GM12878 (cell line): ENCODE data around the gene TNFRSF6B. TPM values are rescaled to one million over a fixed set of nuclear protein-coding genes. Genes with fewer than 3 reads are reported as not detected.

ENCODE experiments used
- ATAC-seq: fragments of 200-7000 bp; cut with Tn5 transposase; 3 replicates; pipeline ENCODE4 v1.9.1; 2020; ENCODE audit warnings: mild to moderate bottlenecking, moderate library complexity
- BruUV-seq: library from RNA; stranded (reverse); fragments of 400-500 nt; replicated peaks from 2 replicates; lab custom pipeline; 2021; lab: Mats Ljungman, UMichigan
- CTCF ChIA-PET: fragments of 300-600 bp; sonication (Branson Sonifier 250); formaldehyde crosslinking; extraction: SDS; loops from one replicate; lab custom pipeline; 2021; ENCODE audit warnings: inconsistent platforms; lab: Yijun Ruan, JAX
- POLR2A ChIA-PET: fragments of 350-600 bp; formaldehyde crosslinking; extraction: SDS; loops from one replicate; lab custom pipeline; 2021; ENCODE audit warnings: inconsistent platforms; lab: Charles Lee
- RAD21 ChIA-PET: fragments of 300-600 bp; sonication (Branson Sonifier 250); formaldehyde crosslinking; loops from one replicate; lab custom pipeline; 2023; ENCODE audit warnings: antibody characterized with exemption; ENCODE audit not compliant: unreplicated experiment; lab: Charles Lee
- SMC1A ChIA-PET: fragments of 300-600 bp; sonication (Branson Sonifier 250); formaldehyde crosslinking; loops from one replicate; lab custom pipeline; 2023; ENCODE audit not compliant: unreplicated experiment, uncharacterized antibody; lab: Charles Lee
- DNase-seq: peaks from one replicate; pipeline ENCODE4 v3.0.0-alpha.2; 2011; ENCODE audit warnings: low read depth, low spot score
- FAIRE-seq: peaks from 3 replicates; lab custom pipeline; 2011; peaks lifted over from hg19 to GRCh38; lab: Jason Lieb, UNC
- H2AFZ ChIP-seq: 2 replicates; pipeline ENCODE4 v1.6.0; 2011; ENCODE audit warnings: low read depth, low read length, control low read depth; ENCODE audit not compliant: control insufficient read depth
- H3K27ac ChIP-seq: 2 replicates; pipeline ENCODE4 v1.5.1; 2011; ENCODE audit warnings: control low read depth; ENCODE audit not compliant: control insufficient read depth, insufficient read depth
- H3K27me3 ChIP-seq, 2 experiments: replicated peaks in 1 of 2; 2 replicates each; pipeline versions ENCODE4 v1.6.0 to v1.6.1; 2011; ENCODE audit warnings: low read length in 1 of 2; ENCODE audit not compliant: control insufficient read depth in 2 of 2, insufficient read depth in 2 of 2
- H3K36me3 ChIP-seq, 2 experiments: 2 replicates each; pipeline ENCODE4 v1.5.1; 2011; ENCODE audit warnings: low read length in 1 of 2; ENCODE audit not compliant: control insufficient read depth in 2 of 2, insufficient read depth in 2 of 2
- H3K4me1 ChIP-seq: 2 replicates; pipeline ENCODE4 v1.6.1; 2011; ENCODE audit warnings: mild to moderate bottlenecking, low read length, moderate library complexity, mixed read lengths; ENCODE audit not compliant: control insufficient read depth, insufficient read depth
- H3K4me2 ChIP-seq: 2 replicates; pipeline ENCODE4 v1.6.0; 2011; ENCODE audit warnings: control low read depth; ENCODE audit not compliant: control insufficient read depth, insufficient read depth
- H3K4me3 ChIP-seq: fragments of 200-600 bp; sonication (generic); 2 replicates; pipeline ENCODE4 v1.5.1; 2016
- H3K79me2 ChIP-seq: 2 replicates; pipeline ENCODE4 v1.6.0; 2011; ENCODE audit warnings: low read length; ENCODE audit not compliant: control insufficient read depth, insufficient read depth
- H3K9ac ChIP-seq: 2 replicates; pipeline ENCODE4 v1.8.0; 2011; ENCODE audit warnings: low read length, control low read depth, mixed read lengths; ENCODE audit not compliant: control insufficient read depth, insufficient read depth
- H3K9me3 ChIP-seq: replicated peaks from 3 replicates; pipeline ENCODE4 v1.5.1; 2011; ENCODE audit warnings: mild to moderate bottlenecking, low read length; ENCODE audit not compliant: control insufficient read depth, insufficient read depth
- H4K20me1 ChIP-seq: 2 replicates; pipeline ENCODE4 v1.6.0; 2011; ENCODE audit not compliant: control insufficient read depth, insufficient read depth
- BHLHE40 ChIP-seq, 2 experiments: fragments of 450-650 bp in 1 of 2; IDR thresholded peaks; 2 replicates each; pipeline ENCODE4 v1.6.1; 2011 to 2017; ENCODE audit warnings: low read depth in 2 of 2, borderline replicate concordance in 1 of 2, improper control_type of control experiment in 1 of 2, low read length in 1 of 2, mild to moderate bottlenecking in 1 of 2
- CBFB ChIP-seq: IDR thresholded peaks from 2 replicates; pipeline ENCODE4 v1.6.1; 2016; ENCODE audit warnings: antibody characterized with exemption, low read depth
- ELK1 ChIP-seq: IDR thresholded peaks from 2 replicates; pipeline ENCODE4 v1.6.1; 2012; ENCODE audit warnings: low read depth, low read length, improper control_type of control experiment
- ETV6 ChIP-seq, 2 experiments: fragments of 450-650 bp in 1 of 2; IDR thresholded peaks in 1 of 2; conservative IDR thresholded peaks in 1 of 2; 2 replicates each; pipeline ENCODE4 v1.6.1; 2014; ENCODE audit warnings: antibody characterized with exemption in 1 of 2, borderline replicate concordance in 1 of 2, low read depth in 1 of 2, mild to moderate bottlenecking in 1 of 2, moderate library complexity in 1 of 2
- HDAC6 ChIP-seq: fragments of 200-600 bp; sonication (generic); IDR thresholded peaks from one replicate; pipeline ENCODE4 v1.8.0; 2017; ENCODE audit warnings: antibody characterized with exemption; ENCODE audit not compliant: unreplicated experiment
- NKRF ChIP-seq: fragments of 450-650 bp; conservative IDR thresholded peaks from 2 replicates; pipeline ENCODE4 v1.6.1; 2017; ENCODE audit warnings: mild to moderate bottlenecking, moderate library complexity
- PRDM15 ChIP-seq: fragments of 450-650 bp; formaldehyde crosslinking; IDR thresholded peaks from 2 replicates; pipeline ENCODE4 v1.4.0; 2020; ENCODE audit warnings: mild to moderate bottlenecking, moderate library complexity
- RFX5 ChIP-seq: IDR thresholded peaks from 2 replicates; pipeline ENCODE4 v1.6.1; 2011; ENCODE audit warnings: low read depth, low read length, improper control_type of control experiment
- ZBTB4 ChIP-seq: fragments of 450-650 bp; formaldehyde crosslinking; IDR thresholded peaks from 2 replicates; pipeline ENCODE4 v1.4.0; 2022; ENCODE audit warnings: mild to moderate bottlenecking, moderate library complexity
- ZSCAN29 ChIP-seq: fragments of 450-650 bp; IDR thresholded peaks from 2 replicates; pipeline ENCODE4 v1.6.1; 2017; ENCODE audit warnings: mild to moderate bottlenecking, moderate library complexity
- WGBS: methylation state at CpG from one replicate; pipeline ENCODE4 v1.1.6; 2016; ENCODE audit warnings: low lambda C conversion rate; ENCODE audit not compliant: insufficient replicate concordance, insufficient coverage; ENCODE audit errors: missing lambda C conversion rate; 5-methylcytosine and 5-hydroxymethylcytosine counted together
- in situ Hi-C: fragments of 300-500 bp; cut with MboI; formaldehyde crosslinking; loops from 9 replicates; pipeline ENCODE4 v1.14.3; 2018; ENCODE audit warnings: mixed read lengths
- intact Hi-C: fragments of 100-400 bp; cut with micrococcal nuclease; formaldehyde crosslinking; loops from one replicate; pipeline ENCODE4 v1.14.2; 2022; ENCODE audit not compliant: unreplicated experiment
- polyA plus RNA-seq, 11 experiments: library from polyadenylated mRNA; depleted of rRNA in 4 of 11; unstranded in 6 of 11; stranded (reverse) in 5 of 11; fragments of >200 nt; fragmentation: Nextera tagmentation in 4 of 11; fragmentation: Illumina TruSeq in 1 of 11; extraction: Ambion mirVana in 4 of 11; extraction: Trizol in 1 of 11; gene quantifications; 1 replicate in 1 of 11; 2 replicates in 10 of 11; pipeline versions ENCODE4 v1.2.1 to v1.2.3, GENCODE V29; 2011 to 2016; ENCODE audit warnings: inconsistent platforms in 2 of 11, missing spikeins in 2 of 11, low read depth in 1 of 11
- total RNA-seq, 4 experiments: library from RNA; depleted of rRNA in 3 of 4; stranded (reverse); fragments of >200 nt in 3 of 4; fragmentation: Illumina TruSeq in 1 of 4; extraction: Trizol in 1 of 4; gene quantifications; 2 replicates each; pipeline versions ENCODE4 v1.2.1 to v1.2.3, GENCODE V29; 2013 to 2021

Gene TNFRSF6B
- total and polyA plus RNA-seq, 10 of the 15 experiments (the other 5 are each of a cell fraction or from before 2014, with no cell fraction given) = 0.67 to 2.2 (median 1.8) TPM; not detected in 7

- in situ Hi-C loops (loop anchor here (5.0 kb wide), 1 partner anchor 151 kb away; no protein-coding TSS in a partner anchor), intact Hi-C loops (loop anchor here (2.0 kb wide), 4 partner anchors 31 to 251 kb away; partner anchors contain the start of genes LIME1, TPD52L2 and UCKL1)
- WGBS = 73% methylated on average over 12 of the region's 12 CpGs
- DNase-seq (no peak), FAIRE-seq (no peak), ATAC-seq (no peak)
- Histone ChIP-seq H3K4me2 (peak overlapping the region; percentile 87), H3K36me3 (peaks cover 5 to 19% of the 10 kb centered on the region in 2 experiments), H3K4me1 (peaks cover 12% of the 10 kb centered on the region), H3K9ac (peak overlapping the region; percentile 77), H3K27me3 (no peaks in the 10 kb centered on the region), H2AFZ (no peak overlapping the region), H3K9me3 (no peaks in the 10 kb centered on the region; the same call in 2 of the 3 replicates), H3K79me2 (peaks cover 40% of the 10 kb centered on the region), H3K27ac (peak overlapping the region; percentile 74; the same call in 1 of the 2 replicates), H4K20me1 (no peaks in the 10 kb centered on the region), H3K4me3 (peak overlapping the region; percentile 89)
- ChIA-PET CTCF (interaction anchor here (0.6 to 3.3 kb wide), 11 partner anchors 31 to 268 kb away, joined by 3 to 28 read pairs (median 5); partner anchors contain the start of genes LIME1 and TPD52L2), RAD21 (interaction anchor here (1.2 to 2.1 kb wide), 2 partner anchors 30 to 153 kb away, joined by 3 to 6 read pairs; partner anchors contain the start of gene LIME1), POLR2A (interaction anchor here (0.6 to 1.5 kb wide), 2 partner anchors 30 to 64 kb away, joined by 4 to 6 read pairs; partner anchors contain the start of gene LIME1), SMC1A (interaction anchor here (0.8 to 1.0 kb wide), 3 partner anchors 30 to 168 kb away, joined by 3 to 4 read pairs (median 3); partner anchors contain the start of gene LIME1)
- BruUV-seq = TSS peak; percentile 65
- TF ChIP-seq NKRF (no peak), ZSCAN29 (no peak), ELK1 (no peak), HDAC6 (no peak), BHLHE40 (IDR thresholded peaks at IDR 0.05; ENCODE audit: borderline replicate concordance in 1 of 2, low read depth in 2 of 2, low read length in 1 of 2) (no peak), ZBTB4 (CRISPR knock-in tag) (no peak), PRDM15 (CRISPR knock-in tag) (no peak), ETV6 (conservative IDR thresholded peaks at IDR 0.05 in 1 of 2, IDR thresholded peaks at IDR 0.05 in 1 of 2; ENCODE audit: borderline replicate concordance in 1 of 2, low read depth in 1 of 2) (no peak), RFX5 (no peak), CBFB (no peak)
Measured at GRCh38 chr20:63706027-63706695, 9.7 kb downstream of the TNFRSF6B start.
